Endothelial cell of hepatic sinusoid (primary cell): ENCODE data around the gene STRIT1.
"Not testable (repeated sequence)": the region's sequence is repeated elsewhere in the genome, so short reads cannot be mapped to it uniquely, and the experiment has no call there.

Experiments
- in situ Hi-C: cut with HindIII; loops from 2 replicates; pipeline ENCODE4 v1.10.0; 2017; ENCODE audit warnings: low sequenced_read_pairs

The STRIT1 gene

DNA sequence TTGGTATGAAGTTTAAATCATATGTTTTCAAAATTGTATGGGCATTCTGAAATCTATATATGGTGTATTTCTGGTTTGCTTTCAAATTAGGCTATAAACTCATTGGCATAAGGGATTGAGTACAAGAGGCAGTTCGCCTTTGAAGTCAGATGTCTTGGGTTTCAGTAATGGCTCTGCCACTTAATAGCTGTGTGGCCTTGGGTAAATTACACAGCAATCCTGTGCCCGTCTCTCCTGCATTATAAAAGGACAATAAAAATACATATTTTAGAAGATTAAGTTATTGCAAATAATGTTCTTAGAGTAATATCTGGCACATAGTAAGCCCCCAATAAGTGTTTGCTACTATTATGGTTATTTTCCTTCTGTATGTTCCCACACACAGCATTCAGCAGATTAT, 20.4 kb upstream of the STRIT1 start:
- in situ Hi-C loops = no loop called here

GRCh38 chr3:155313300-155313699, 19.8 kb upstream of the STRIT1 start:
- in situ Hi-C loops = no loop called here

DNA sequence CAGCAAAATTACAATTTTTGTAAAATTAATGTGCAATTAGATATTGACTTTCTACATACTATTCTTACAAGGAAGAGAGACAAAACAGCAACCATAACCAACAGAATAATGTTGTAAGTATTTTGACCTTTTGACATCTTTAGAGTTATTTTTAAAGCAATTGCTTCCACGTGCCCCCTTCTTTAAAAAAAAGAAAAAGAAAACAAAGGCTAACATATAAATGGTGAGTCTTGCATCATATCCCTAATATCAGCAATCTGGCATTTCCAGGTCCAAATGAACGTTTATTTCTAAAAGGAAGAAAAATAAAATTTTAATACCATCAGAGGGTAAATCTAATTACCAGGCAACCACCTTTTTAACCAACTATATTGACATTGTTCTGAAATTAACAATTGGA, 19.3 kb upstream of the STRIT1 start:
- in situ Hi-C loops = no loop called here

DNA sequence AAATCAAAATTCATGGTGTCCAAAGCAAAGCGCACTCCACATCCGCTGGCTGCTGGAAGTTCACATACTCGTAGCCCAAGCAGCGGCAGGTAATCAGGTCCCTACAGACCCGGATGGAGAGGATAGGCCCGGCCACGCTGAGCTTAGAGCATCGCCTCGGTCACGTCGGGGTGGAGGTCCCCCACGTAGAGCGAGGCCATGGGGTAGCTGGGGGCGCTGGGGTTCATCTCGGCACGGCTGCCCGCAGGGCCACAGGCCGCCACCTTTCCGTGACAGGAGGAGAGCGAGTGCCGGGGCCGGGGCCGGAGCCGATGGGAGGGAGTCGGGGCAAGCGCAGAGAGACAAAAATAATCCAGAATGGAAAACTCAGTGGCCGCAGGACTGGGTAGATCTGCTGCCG, 16.1 kb upstream of the STRIT1 start:
- in situ Hi-C loops = no loop called here

DNA sequence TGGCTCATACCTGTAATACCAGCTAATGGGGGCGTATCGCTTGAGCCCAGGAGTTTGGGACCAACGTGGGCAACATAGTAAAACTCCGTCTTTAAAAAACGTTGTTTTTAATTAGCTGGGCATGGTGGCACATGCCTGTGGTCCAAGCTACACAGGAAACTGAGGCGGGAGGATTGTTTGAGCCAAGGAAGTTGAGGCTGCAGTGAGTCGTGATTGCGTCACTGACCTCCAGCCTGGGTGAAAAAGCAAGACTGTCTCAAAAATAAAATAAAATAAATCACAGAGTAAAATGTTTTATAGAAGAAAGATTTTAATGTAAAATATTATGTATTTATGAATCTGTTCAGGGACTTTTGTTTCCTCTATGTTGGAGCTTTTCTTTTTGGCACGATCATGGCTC, 15.3 kb upstream of the STRIT1 start:
- in situ Hi-C loops = no loop called here

GRCh38 chr3:155307183-155307582, 13.7 kb upstream of the STRIT1 start:
- in situ Hi-C loops = no loop called here

DNA sequence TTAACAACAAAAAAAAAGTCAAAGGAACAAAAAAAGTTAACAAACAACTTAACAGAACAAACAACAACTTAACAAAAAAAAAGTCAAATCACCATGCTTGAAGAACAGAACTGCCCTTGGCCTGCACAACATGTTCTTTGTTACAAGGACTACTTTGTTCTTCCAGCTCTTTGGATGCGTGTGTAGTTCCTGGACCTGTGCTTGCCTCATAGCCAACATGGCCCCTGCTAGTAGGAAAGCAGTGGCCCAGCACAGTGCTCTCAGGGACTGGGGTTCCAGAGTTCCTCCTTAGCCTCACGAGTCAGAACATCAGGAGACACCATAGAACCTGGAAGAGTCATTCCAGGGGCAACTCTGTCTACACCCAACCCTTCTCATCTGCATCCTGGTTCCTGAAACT, 10.9 kb upstream of the STRIT1 start:
- in situ Hi-C loops = no loop called here

GRCh38 chr3:155303540-155304097, 10.1 kb upstream of the STRIT1 start:
- in situ Hi-C loops = no loop called here

- in situ Hi-C loops = no loop called here
Observed at GRCh38 chr3:155302891-155303290, 9.4 kb upstream of the STRIT1 start.

DNA sequence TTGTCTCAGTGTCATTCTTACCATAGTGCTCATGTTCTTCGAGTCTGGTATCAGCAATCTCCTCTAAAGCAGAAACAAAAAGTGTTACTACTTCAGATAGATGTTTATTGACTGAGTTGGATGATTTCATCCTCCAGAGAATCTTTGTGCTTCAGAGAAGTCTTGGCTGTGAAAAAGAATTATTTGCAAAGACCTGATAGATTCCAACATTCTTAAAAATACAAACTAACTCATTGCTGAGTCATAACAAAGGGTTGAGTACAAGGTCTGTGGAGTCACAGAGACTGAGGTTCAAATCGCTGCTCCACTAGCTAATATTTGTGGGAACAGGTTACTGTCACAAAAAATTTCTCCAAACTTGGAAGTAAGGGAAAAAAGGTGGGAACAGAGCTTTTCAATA, 9.0 kb upstream of the STRIT1 start:
- in situ Hi-C loops = no loop called here

GRCh38 chr3:155297100-155297499, 3.6 kb upstream of the STRIT1 start:
- in situ Hi-C loops = no loop called here

GRCh38 chr3:155296413-155296812, 2.9 kb upstream of the STRIT1 start:
- in situ Hi-C loops = no loop called here

DNA sequence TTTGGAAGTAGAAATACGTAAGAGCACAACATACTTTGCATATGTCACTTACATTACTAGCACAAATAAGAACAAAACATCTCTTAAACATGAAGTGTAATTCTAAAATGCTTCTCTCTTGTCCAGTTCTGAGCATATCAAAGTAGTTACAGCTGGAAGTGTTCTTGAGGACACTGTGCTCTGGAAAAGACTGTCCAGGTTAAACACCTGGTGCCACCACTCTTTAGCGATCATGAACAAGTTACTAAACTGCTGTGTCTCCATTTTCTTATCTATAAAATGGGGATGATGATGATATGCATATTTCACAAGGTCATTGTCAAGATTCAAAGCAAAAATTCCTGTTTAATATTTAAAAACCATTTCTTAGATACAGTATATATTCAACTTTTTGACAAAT, 790 bp downstream of the STRIT1 start:
- in situ Hi-C loops = no loop called here

GRCh38 chr3:155292133-155292532, 1.4 kb downstream of the STRIT1 start:
- in situ Hi-C loops = no loop called here

DNA sequence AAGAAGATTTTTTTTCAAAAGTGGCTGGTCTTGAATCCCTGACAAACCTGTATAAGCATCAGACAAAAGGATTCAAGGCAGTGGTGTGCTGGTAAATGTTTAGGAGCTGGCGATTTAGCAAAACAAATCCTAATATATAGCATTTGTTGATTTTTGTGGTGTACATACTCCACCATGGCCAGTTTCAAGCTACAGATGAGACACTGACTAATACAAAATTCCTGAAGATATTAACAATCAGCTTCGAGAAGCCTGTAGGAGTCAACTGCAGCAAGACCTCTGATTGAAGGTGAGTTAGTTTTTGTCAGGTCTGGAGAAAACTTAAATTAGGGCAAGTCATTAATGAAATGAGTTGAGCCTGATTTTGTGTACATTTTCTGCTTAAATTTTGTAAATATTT, 6.7 kb downstream of the STRIT1 start:
- in situ Hi-C loops = no loop called here

DNA sequence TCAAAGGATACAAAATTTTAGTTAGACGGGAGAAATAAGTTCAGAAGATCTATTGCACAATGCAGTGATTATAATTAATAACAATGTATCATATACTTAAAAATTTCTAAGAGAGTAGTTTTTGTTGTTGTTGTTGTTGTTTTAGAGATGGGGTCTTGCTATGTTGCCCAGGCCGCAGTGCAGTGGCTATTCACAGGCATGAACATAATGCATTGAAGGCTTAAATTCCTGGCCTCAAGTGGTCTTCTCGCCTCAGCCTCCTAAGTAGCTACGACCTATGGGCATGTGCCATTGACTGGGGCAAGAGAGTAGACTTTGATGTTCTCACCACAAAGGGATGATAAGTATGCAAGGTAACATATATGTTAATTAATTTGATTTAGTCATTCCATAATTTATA, 7.5 kb downstream of the STRIT1 start:
- in situ Hi-C loops = no loop called here

- in situ Hi-C loops = no loop called here
Observed at GRCh38 chr3:155283092-155284056, 10.1 kb downstream of the STRIT1 start.

- in situ Hi-C loops = no loop called here
Observed at GRCh38 chr3:155282385-155283091, 10.9 kb downstream of the STRIT1 start.

- in situ Hi-C loops = no loop called here
Observed at GRCh38 chr3:155281912-155282311, 11.6 kb downstream of the STRIT1 start.

GRCh38 chr3:155276089-155276488, 17.4 kb downstream of the STRIT1 start:
- in situ Hi-C loops = not testable (repeated sequence)

DNA sequence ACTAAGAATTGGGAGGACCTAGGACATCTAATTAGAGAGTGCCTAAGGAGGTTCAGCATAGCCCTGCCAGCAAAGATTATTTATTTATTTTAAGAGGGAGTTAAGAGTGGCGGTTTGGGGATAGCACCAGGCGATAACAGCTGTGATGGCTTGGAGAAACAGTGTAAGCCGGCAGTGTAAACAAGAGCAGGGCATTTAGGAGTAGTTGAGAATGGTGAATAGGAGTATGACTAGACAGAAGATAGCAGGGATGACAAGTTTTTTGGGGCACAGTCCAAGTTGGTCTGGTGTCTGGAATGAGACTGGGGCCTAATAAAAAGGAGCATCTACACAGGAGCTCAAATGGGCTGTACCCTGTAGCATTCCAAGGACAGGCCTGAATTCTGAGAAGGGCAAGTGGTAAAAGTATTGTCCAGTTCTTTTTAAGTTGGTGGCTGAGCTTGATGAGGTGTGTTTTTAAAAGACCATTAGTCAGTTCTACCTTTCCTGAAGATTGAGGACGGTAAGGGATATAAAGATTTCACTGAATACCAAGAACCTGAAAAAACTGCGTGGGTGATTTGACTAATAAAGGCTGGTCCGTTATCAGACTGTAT, 18.2 kb downstream of the STRIT1 start:
- in situ Hi-C loops = not testable (repeated sequence)
